GF-D8 (cell line): ENCODE results near the gene NBPF1.
"Not testable (repeated sequence)": the region's sequence is repeated elsewhere in the genome, so short reads cannot be mapped to it uniquely, and the experiment has no call there.

ENCODE experiments used
- DNase-seq: peaks from one replicate; lab custom pipeline; 2025; lab: John Stamatoyannopoulos, UW

Gene NBPF1

DNA sequence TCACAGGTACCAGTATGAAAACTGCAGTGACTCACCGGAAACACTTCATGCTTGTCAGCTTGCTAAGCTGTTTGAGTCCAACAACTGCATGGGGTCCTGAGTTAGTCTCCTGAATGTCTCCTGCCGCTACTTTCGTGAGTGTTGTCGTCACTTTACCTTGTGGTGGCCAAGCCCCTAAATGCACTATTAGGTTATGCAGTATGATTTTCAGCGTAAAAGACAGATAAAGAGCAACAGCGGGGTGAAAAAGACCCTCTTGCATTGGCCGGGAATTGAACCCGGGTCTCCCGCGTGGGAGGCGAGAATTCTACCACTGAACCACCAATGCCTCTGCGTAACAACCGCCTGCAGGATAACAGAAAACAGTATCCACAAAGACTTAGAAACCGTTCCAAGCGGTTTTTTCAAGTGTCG is 67.7 kb downstream of the NBPF1 start:
- DNase-seq = not testable (repeated sequence)

DNA sequence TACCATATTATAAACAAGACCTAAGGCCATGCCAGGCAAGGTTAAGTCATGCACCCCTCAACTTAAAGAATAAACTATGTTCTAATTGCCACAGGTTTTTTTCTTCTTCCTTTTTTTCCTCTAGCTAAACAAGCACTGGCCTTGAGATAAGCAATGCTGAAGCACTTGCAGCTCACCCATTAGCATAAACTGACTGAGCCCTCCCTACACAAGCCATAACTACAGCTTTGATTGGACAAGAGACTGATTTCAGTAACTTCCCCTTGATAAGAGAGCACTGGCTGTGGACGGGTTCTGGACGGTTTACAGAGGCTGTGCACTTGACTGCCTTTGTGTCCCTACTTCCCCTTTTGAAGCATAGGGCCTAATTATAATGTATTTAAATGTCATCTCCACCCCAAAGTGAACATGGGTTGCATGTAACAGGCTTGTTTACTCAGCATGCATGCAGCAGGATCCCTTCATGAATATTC is 72.9 kb downstream of the NBPF1 start:
- DNase-seq = peak; percentile 92

DNA sequence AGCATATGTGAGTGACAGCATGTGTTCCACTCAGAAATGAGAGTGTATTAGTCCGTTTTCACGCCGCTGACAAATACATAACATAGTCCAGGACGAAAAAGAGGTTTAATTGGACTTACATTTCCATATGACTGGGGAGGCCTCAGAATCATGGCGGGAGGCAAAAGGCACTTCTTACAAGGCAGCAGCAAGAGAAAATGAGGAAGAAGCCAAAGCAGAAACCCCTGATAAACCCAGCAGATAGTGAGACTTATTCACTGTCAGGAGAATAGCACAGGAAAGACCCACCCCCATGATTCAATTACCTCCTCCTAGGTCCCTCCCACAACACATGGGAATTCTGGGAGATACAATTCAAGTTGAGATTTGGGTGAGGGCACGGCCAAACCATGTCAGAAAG is 75.8 kb downstream of the NBPF1 start:
- DNase-seq = not testable (repeated sequence)

DNA sequence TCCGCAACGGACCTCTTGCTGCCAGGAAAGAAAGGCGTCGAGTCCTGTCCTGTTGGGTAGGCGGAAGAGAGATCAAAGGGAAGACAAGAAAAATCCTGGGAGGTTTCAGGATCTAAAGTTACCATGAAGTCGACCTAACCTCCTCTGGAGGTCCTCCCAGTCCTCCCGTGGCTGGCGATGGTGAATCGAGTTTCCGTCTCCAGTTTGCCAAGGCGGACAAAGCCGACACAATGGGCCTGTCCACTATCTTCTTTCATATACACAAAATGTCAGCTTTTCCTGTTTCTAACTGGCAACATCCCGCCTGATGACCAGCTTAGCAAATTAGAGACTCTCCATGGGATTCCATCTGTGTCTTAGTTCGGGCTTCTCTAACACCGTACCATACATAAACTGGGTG is 76.6 kb downstream of the NBPF1 start:
- not testable (repeated sequence) for DNase-seq

GRCh38 chr1:16535898-16536297 is 77.5 kb downstream of the NBPF1 start:
- not testable (repeated sequence) for DNase-seq

DNA sequence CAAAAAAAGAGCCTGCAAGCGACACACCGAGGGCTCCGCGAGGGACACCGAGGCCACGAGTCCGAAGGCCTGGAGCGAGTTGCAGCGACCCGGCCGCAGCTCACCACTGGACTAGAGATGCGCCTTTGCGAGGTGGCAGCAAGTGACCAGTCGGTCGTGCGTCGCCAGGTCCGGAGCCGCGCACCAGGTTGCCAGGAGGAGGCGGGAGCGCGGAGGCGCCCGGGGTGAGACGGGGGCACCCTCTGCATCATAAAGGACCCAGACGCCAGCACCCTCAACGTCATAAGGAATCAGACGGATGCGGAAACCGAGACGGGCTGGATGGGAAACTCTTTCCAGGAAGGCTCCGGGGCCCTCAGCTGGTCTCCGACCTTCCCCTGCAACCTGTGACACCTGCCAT is 77.9 kb downstream of the NBPF1 start:
- not testable (repeated sequence) for DNase-seq

DNA sequence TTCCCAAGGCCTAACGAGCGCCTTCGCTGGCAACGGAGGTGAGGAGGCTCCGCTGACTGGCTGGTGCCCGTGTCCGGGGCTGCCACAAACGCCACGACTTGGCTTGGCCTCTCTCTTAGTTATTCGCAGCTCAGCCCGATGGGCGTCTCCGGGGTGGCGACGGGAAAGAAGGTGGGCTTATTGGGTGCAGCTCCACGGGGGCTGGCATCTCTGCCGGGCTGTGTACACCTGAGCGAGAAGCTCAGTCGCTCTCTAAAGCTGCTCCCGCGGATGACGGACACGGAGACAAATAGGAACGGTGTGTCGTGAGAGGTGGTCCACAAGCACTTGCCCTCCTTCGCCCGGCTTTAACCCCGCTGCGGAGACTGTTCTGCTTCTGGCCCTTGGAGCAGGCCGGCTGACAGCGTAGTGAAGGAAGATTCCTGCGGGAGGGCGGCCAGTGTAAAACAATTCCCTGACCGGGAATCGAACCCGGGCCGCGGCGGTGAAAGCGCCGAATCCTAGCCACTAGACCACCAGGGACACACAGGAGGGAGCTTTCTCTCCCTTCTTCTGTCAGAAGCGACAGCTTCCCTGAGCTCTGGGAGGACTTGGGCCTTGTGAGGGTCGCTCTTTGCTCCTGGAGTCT is 78.4 kb downstream of the NBPF1 start:
- DNase-seq = not testable (repeated sequence)

GRCh38 chr1:16534239-16534828 is 79.0 kb downstream of the NBPF1 start:
- DNase-seq = not testable (repeated sequence)

- DNase-seq = not testable (repeated sequence)
Measured at GRCh38 chr1:16532235-16532991, 81.0 kb downstream of the NBPF1 start.

GRCh38 chr1:16528338-16528737 is 85.0 kb downstream of the NBPF1 start:
- not testable (repeated sequence) for DNase-seq

GRCh38 chr1:16525769-16526168 is 87.6 kb downstream of the NBPF1 start:
- not testable (repeated sequence) for DNase-seq

DNA sequence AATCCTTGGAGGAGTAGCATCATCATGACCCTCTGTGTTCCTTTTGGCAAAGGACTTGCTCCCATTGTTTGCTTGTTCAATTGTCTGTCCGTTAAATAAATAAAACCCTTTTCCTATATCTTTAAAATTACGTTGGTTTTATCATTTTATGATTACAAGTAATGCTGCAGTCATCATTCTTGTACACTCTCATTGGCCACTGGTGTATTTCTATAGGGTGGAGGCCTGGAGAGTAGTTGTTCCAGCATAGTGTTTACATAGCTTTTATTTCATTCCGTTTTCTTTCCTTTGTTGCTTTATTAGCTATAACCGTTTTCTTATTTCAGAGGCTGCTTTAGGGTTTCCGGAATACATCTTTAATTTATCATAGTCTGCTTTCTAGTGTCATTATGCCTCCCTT is 91.7 kb downstream of the NBPF1 start:
- not testable (repeated sequence) for DNase-seq

GRCh38 chr1:16521288-16521583 is 92.1 kb downstream of the NBPF1 start:
- DNase-seq = no peak

DNA sequence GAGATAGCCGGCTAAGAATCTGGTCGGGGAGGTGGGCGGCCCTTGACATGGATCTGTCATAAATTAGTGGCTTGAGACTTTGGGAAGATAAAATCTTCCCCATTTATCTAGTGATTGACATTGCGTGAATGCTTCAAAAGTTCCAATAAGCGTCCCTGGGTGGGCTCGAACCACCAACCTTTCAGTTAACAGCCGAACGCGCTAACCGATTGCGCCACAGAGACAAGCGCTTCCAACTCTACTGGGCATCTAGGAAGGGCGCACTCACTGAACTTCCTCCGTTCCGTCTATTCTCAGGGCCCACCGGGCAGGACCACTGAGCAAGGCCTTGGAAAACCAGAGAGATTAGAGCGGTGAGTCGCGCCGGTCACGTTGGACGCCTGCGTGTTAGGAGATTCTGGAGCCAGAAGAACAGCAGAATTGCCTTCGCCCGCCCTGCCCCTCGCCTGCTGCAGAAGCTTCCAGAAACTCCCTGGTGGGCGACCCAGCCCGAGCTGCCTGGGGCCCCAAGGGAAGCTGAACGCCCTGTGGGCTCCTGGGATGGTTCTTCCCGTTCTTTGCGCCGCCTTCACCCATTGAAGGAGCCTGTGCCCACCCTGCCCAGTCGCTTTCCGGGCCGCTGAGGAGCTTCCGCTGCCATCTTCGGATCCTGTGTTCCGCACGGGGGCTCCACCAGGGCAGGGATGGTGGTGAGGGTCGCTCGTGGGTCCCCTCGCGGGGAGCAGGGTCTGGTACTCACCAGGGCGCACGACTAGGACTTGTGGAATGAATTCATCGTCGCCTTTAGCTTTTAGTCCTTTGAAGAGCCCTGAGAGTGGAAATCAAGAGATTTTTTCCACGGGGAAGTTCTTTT is 92.7 kb downstream of the NBPF1 start:
- not testable (repeated sequence) for DNase-seq

GRCh38 chr1:16519255-16519951 is 94.0 kb downstream of the NBPF1 start:
- not testable (repeated sequence) for DNase-seq

DNA sequence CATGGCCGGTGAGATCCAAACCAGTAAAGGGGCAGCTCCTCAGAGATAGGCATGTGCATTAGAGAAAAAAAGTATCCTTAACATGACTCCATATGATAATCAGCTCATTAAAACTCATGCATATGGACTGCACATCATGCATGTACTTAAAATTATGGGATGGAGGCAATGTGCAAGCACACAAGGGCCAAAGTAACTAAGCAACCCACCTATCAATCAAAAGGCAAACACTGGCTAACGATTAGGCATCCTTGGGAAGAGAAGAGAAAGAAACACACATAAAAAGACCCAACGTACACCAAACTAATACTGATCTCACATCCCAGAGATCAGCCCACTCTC is 94.5 kb downstream of the NBPF1 start:
- DNase-seq = not testable (repeated sequence)

DNA sequence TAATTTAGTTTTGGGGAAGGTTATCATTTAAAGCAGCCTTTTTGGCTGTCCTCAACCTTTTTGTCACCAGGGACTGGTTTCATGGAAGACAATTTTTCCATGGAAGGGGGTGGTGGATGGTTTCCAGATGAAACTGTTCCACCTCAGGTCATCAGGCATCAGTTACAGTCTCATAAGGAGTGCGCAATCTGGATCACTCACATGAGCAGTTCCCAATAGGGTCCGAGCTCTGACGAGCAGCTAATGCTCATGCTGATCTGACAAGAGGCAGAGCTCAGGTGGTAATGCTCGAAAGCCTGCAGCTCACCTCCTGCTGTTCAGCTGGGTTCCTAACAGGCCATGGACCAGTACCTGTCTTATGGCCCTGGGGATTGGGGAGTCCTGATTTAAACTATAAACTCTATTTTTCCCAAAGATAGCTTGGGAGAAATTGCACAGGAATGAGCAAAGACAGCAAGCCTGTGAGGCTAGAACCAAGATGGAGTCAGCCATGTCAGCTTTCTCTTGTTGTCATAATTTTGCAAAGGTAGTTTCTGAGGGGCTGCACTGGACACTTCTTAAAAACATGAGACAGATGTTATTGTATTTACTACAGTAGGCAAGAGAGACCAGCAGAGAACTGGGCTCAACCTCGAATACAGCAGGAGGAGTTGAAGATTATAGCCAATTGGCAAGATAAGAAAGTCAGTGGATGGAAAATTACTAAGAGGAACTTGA is 96.5 kb downstream of the NBPF1 start:
- not testable (repeated sequence) for DNase-seq

DNA sequence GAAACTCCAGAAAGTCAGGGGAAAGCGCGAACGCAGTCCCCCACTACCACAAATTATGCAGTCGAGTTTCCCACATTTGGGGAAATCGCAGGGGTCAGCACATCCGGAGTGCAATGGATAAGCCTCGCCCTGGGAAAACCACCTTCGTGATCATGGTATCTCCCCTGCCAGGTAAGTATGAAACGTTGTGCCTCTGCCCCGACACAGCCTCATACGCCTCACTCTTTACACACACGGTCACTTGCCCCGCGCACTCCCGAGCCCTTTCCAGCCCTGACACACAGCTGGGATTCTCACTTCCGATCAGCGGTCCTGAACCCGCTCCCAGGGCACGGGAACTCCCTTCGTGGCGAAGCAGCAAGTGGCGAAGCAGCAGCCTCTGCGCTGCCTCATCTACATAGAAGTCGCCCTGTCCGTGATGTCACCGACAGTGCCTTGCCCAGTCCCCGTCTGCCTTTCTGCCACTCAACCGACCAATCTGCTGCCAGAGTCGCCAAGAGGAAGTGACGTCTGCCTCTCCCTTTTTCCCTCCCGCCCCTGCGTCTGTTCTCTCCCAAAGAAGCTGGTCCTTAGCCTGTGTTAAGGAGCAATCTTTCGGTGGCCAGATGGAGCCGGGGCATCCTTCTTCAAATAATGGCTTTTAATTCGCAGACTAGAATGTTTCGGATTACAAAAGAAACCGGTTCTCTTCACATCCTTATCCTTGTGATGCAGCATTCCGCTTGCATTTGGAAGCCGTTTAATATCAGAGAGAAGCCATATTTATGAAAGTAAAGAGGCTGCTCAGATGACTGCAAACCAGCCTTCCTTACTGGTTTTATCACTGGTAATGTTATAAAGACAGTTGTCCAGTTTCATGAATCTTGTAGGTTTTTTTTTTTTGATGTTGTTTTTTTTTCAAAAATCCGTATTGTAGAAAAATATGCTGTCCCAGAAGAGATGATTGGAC is 99.0 kb downstream of the NBPF1 start, which contains the start of gene RNU1-1:
TSS of gene RNU1-1 (minus strand) at position 179 of the 949 bp plus-strand sequence.
- peak; percentile 48 for DNase-seq

DNA sequence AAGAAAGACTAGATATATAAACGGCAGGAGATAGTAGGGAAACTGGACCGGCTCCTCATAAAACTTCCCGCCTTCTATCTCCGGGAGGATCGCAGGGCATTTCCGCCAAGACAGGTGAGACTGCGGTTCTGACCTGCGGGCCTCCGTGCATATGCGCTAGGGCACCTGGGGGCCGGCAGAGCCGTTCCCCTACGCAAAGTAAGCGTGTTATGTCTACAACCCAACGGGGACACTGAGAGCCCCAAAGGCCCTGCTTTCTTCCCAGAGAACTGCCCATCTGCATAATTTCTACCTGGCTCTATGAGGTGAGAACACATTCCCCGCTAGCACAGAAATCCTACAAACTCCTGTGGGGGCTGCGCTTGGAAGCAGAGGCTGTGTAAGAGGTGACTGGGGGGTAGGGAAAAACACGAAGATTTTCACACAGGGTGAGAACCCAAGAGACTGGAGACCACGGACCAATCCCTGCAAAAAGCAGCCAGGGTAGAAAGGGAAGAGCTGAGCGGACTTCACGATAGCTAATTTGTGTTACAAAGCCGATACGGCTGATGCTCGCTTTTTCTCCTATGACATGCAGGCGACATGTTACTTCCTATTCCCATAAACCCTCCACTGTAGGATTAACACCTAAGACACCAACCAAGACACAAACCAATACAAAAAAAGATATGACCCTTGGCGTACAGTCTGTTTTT is 99.8 kb downstream of the NBPF1 start:
- DNase-seq = peak; percentile 95
